PC-9 (cell line): ENCODE measurements around the gene PTGES2. TPM values are rescaled to one million over a fixed set of nuclear protein-coding genes. Genes with fewer than 3 reads are reported as not detected.

Experiments
- BruUV-seq: library from RNA; stranded (reverse); fragments of 400-500 nt; replicated peaks from 2 replicates; lab custom pipeline; 2021; lab: Mats Ljungman, UMichigan
- CTCF ChIA-PET: fragments of 300-600 bp; sonication (Branson Sonifier 250); formaldehyde crosslinking; loops from one replicate; lab custom pipeline; 2022; ENCODE audit warnings: antibody characterized with exemption; lab: Charles Lee
- POLR2A ChIA-PET: fragments of 300-600 bp; sonication (Branson Sonifier 250); formaldehyde crosslinking; loops from one replicate; lab custom pipeline; 2022; ENCODE audit warnings: antibody characterized with exemption; ENCODE audit not compliant: unreplicated experiment; lab: Charles Lee
- DNase-seq, 2 experiments: peaks; one replicate each; pipeline versions ENCODE4 v3.0.0 to v3.0.0-alpha.2; 2015 to 2022; ENCODE audit warnings: mixed read lengths in 1 of 2
- H2AFZ ChIP-seq: fragments of 200-600 bp; sonication (generic); 2 replicates; pipeline ENCODE4 v1.8.1; 2017; ENCODE audit warnings: antibody characterized with exemption
- H3F3A ChIP-seq: fragments of 200-600 bp; sonication (generic); 2 replicates; pipeline ENCODE4 v1.8.1; 2017; ENCODE audit warnings: antibody characterized with exemption, mild to moderate bottlenecking, low read depth; ENCODE audit not compliant: insufficient read depth
- H3K27ac ChIP-seq: fragments of 200-600 bp; sonication (generic); 2 replicates; pipeline ENCODE4 v1.6.1; 2016; ENCODE audit warnings: mixed run types
- H3K27me3 ChIP-seq: fragments of 200-600 bp; sonication (generic); 2 replicates; pipeline ENCODE4 v1.6.1; 2016; ENCODE audit warnings: low read depth, mixed run types; ENCODE audit not compliant: insufficient read depth
- H3K36me3 ChIP-seq: fragments of 200-600 bp; sonication (generic); 2 replicates; pipeline ENCODE4 v1.6.1; 2016; ENCODE audit warnings: low read depth, mixed run types
- H3K4me1 ChIP-seq: fragments of 200-600 bp; sonication (generic); replicated peaks from 2 replicates; pipeline ENCODE4 v1.6.1; 2016; ENCODE audit warnings: mixed run types; ENCODE audit not compliant: insufficient read depth
- H3K4me2 ChIP-seq: fragments of 200-600 bp; sonication (generic); 2 replicates; pipeline ENCODE4 v1.6.1; 2017; ENCODE audit warnings: mixed run types
- H3K4me3 ChIP-seq: fragments of 200-600 bp; sonication (generic); 2 replicates; pipeline ENCODE4 v1.6.1; 2016; ENCODE audit warnings: mixed run types
- H3K79me2 ChIP-seq: fragments of 200-600 bp; sonication (generic); 2 replicates; pipeline ENCODE4 v1.6.1; 2017; ENCODE audit warnings: low read depth, mixed run types
- H3K9me2 ChIP-seq: fragments of 200-600 bp; sonication (generic); 2 replicates; pipeline ENCODE4 v1.8.1; 2017; ENCODE audit warnings: mild to moderate bottlenecking; ENCODE audit not compliant: insufficient read depth
- H3K9me3 ChIP-seq: fragments of 200-600 bp; sonication (generic); 2 replicates; pipeline ENCODE4 v1.8.1; 2016; ENCODE audit warnings: low read depth; ENCODE audit not compliant: insufficient read depth
- H4K20me1 ChIP-seq: fragments of 200-600 bp; sonication (generic); 2 replicates; pipeline ENCODE4 v1.8.1; 2017; ENCODE audit not compliant: insufficient read depth
- EZH2 ChIP-seq: fragments of 200-600 bp; sonication (generic); IDR thresholded peaks from 2 replicates; pipeline ENCODE4 v1.8.0; 2017; ENCODE audit warnings: antibody characterized with exemption, low read depth
- intact Hi-C: fragments of 100-400 bp; cut with micrococcal nuclease; formaldehyde crosslinking; loops from one replicate; pipeline ENCODE4 v1.10.0; 2022; ENCODE audit not compliant: unreplicated experiment
- total RNA-seq: library from RNA; stranded (reverse); gene quantifications from 2 replicates; pipeline ENCODE4 v1.2.3, GENCODE V29; 2021
- TF ChIP-seq, protein P1 (sequence below): fragments of 200-600 bp; sonication (generic); conservative IDR thresholded peaks from 2 replicates; pipeline ENCODE4 v1.6.1; 2017; ENCODE audit warnings: mixed run types, antibody characterized with exemption, mild to moderate bottlenecking, moderate library complexity

Gene PTGES2
- total RNA-seq, 1 experiment from 2014 or later, result 95.2 TPM

DNA sequence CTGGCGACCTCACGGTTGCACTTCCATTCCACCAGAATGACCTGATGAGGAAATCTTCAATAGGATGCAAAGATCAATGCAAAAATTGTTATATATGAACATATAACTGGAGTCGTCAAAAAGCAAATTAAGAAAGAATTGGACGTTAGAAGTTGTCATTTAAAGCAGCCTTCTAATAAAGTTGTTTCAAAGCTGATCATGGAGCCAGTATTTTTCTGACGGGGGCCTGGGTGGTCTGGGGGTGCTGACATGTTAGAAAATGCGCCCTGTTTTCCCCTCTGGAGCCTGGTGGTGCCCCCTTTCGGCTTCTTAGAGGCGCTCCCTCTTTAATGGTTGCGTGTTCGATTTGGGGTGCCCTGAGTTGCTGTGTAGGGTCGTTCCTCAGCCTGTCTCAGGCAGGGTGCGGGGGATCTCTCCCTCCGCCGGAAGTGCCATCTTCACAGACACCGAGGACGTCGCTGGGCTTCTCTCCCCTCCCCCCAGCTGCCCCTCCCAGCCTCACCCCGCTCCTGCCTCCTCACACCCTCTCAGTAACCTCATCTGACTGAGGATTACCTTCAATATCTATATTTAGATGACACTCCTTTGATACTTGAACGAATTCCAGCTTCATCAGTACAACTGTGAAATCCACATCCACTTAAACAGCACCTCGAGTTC is 18.3 kb downstream of the PTGES2 start:
- Histone ChIP-seq H3K4me1 (no peaks in the 10 kb centered on the region), H4K20me1 (no peaks in the 10 kb centered on the region; the same call in 1 of the 2 replicates), H3K4me3 (no peak overlapping the region), H3K4me2 (no peak overlapping the region), H3K27ac (no peak overlapping the region), H3K9me3 (no peaks in the 10 kb centered on the region), H3K27me3 (no peaks in the 10 kb centered on the region), H2AFZ (no peak overlapping the region), H3K79me2 (no peaks in the 10 kb centered on the region), H3F3A (peaks cover 25% of the 10 kb centered on the region), H3K36me3 (peaks cover 20% of the 10 kb centered on the region), H3K9me2 (no peaks in the 10 kb centered on the region)
- BruUV-seq, result no TSS peak
- intact Hi-C loops, result no loop called here
- DNase-seq, result no peak
- ChIA-PET CTCF (no interaction called here), POLR2A (no interaction called here)
- TF ChIP-seq, protein P1, sequence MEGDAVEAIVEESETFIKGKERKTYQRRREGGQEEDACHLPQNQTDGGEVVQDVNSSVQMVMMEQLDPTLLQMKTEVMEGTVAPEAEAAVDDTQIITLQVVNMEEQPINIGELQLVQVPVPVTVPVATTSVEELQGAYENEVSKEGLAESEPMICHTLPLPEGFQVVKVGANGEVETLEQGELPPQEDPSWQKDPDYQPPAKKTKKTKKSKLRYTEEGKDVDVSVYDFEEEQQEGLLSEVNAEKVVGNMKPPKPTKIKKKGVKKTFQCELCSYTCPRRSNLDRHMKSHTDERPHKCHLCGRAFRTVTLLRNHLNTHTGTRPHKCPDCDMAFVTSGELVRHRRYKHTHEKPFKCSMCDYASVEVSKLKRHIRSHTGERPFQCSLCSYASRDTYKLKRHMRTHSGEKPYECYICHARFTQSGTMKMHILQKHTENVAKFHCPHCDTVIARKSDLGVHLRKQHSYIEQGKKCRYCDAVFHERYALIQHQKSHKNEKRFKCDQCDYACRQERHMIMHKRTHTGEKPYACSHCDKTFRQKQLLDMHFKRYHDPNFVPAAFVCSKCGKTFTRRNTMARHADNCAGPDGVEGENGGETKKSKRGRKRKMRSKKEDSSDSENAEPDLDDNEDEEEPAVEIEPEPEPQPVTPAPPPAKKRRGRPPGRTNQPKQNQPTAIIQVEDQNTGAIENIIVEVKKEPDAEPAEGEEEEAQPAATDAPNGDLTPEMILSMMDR, result no peak
- TF ChIP-seq EZH2, result no peak

DNA sequence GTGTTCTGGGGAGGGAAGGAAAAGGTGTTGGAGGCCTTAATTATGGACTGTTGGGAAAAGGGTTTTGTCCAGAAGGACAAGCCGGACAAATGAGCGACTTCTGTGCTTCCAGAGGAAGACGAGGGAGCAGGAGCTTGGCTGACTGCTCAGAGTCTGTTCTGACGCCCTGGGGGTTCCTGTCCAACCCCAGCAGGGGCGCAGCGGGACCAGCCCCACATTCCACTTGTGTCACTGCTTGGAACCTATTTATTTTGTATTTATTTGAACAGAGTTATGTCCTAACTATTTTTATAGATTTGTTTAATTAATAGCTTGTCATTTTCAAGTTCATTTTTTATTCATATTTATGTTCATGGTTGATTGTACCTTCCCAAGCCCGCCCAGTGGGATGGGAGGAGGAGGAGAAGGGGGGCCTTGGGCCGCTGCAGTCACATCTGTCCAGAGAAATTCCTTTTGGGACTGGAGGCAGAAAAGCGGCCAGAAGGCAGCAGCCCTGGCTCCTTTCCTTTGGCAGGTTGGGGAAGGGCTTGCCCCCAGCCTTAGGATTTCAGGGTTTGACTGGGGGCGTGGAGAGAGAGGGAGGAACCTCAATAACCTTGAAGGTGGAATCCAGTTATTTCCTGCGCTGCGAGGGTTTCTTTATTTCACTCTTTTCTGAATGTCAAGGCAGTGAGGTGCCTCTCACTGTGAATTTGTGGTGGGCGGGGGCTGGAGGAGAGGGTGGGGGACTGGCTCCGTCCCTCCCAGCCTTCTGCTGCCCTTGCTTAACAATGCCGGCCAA is 19.1 kb downstream of the PTGES2 start:
- H3K4me2 ChIP-seq, result no peak overlapping the region
- no peaks in the 10 kb centered on the region; the same call in 1 of the 2 replicates for H4K20me1 ChIP-seq
- intact Hi-C loops, result no loop called here
- no peak for TF ChIP-seq EZH2
- TF ChIP-seq, protein P1, result no peak
- BruUV-seq, result no TSS peak
- no peak overlapping the region for H2AFZ ChIP-seq
- DNase-seq, result no peak
- H3F3A ChIP-seq, result peaks cover 25% of the 10 kb centered on the region
- POLR2A ChIA-PET, result no interaction called here
- H3K9me2 ChIP-seq, result no peaks in the 10 kb centered on the region
- H3K4me1 ChIP-seq, result no peaks in the 10 kb centered on the region
- no peak overlapping the region for H3K4me3 ChIP-seq
- no peaks in the 10 kb centered on the region for H3K9me3 ChIP-seq
- H3K27ac ChIP-seq, result no peak overlapping the region
- H3K36me3 ChIP-seq, result peaks cover 20% of the 10 kb centered on the region
- no peaks in the 10 kb centered on the region for H3K27me3 ChIP-seq
- CTCF ChIA-PET, result interaction anchor here (2.0 kb wide), 1 partner anchor 9 kb away, joined by 7 read pairs; no protein-coding TSS in a partner anchor
- H3K79me2 ChIP-seq, result no peaks in the 10 kb centered on the region

DNA sequence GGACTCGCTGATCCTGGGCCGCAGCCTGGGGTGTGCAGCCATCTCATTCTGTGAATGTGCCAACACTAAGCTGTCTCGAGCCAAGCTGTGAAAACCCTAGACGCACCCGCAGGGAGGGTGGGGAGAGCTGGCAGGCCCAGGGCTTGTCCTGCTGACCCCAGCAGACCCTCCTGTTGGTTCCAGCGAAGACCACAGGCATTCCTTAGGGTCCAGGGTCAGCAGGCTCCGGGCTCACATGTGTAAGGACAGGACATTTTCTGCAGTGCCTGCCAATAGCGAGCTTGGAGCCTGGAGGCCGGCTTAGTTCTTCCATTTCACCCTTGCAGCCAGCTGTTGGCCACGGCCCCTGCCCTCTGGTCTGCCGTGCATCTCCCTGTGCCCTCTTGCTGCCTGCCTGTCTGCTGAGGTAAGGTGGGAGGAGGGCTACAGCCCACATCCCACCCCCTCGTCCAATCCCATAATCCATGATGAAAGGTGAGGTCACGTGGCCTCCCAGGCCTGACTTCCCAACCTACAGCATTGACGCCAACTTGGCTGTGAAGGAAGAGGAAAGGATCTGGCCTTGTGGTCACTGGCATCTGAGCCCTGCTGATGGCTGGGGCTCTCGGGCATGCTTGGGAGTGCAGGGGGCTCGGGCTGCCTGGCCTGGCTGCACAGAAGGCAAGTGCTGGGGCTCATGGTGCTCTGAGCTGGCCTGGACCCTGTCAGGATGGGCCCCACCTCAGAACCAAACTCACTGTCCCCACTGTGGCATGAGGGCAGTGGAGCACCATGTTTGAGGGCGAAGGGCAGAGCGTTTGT is 19.9 kb downstream of the PTGES2 start:
- H3K27me3 ChIP-seq, result no peaks in the 10 kb centered on the region
- H3K4me3 ChIP-seq, result no peak overlapping the region
- H2AFZ ChIP-seq, result no peak overlapping the region
- H3K79me2 ChIP-seq, result no peaks in the 10 kb centered on the region
- no peaks in the 10 kb centered on the region for H3K9me3 ChIP-seq
- H3K36me3 ChIP-seq, result peaks cover 20% of the 10 kb centered on the region
- no peak overlapping the region for H3K4me2 ChIP-seq
- H3K27ac ChIP-seq, result no peak overlapping the region
- H4K20me1 ChIP-seq, result no peaks in the 10 kb centered on the region; the same call in 1 of the 2 replicates
- TF ChIP-seq EZH2, result no peak
- TF ChIP-seq, protein P1, result no peak
- H3K4me1 ChIP-seq, result no peaks in the 10 kb centered on the region
- ChIA-PET CTCF (interaction anchor here (2.0 kb wide), 1 partner anchor 10 kb away, joined by 7 read pairs; no protein-coding TSS in a partner anchor), POLR2A (no interaction called here)
- peaks cover 25% of the 10 kb centered on the region for H3F3A ChIP-seq
- no peak for DNase-seq
- no peaks in the 10 kb centered on the region for H3K9me2 ChIP-seq
- no TSS peak for BruUV-seq
- intact Hi-C loops, result no loop called here
